ENCODE data around the gene TNFAIP3.

Gene TNFAIP3

DNA sequence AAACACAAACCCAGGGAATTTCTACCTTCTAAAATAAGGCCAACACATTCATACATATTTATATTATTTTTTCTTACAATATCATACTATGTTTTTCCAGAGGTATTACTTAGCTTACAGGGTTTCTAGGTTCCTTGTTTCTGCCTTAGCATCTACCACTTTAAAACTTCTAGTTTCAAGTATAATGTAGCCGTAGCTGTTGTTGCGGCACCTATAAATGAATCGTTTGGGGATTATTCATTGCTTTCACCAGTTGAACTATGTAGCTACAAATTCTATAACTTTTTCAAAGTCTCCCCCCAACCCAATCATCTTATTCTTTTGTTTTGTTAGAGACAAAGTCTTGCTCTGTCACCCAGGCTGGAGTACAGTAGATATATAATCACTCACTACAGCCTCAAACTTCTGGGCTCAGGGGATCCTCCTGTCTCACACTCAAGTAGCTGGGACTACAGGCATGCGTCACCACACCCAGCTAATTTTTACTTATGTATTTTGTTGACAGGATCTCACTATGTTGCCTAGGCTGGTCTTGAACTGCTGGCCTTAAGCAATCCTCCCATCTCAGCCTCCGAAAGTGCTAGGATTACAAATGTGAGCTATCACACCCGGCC is 43.9 kb downstream of the TNFAIP3 start:
- WGBS, 2 experiments: 94 to 95% methylated on average over 6 of the region's 6 CpGs
- Histone ChIP-seq H3K27me3 (ENCODE audit: control insufficient read depth, insufficient read depth, low read length, poor library complexity, severe bottlenecking) (no peaks in the 10 kb centered on the region), H3K4me3 (ENCODE audit: insufficient read depth, low read depth, low read length) (no peak overlapping the region)

DNA sequence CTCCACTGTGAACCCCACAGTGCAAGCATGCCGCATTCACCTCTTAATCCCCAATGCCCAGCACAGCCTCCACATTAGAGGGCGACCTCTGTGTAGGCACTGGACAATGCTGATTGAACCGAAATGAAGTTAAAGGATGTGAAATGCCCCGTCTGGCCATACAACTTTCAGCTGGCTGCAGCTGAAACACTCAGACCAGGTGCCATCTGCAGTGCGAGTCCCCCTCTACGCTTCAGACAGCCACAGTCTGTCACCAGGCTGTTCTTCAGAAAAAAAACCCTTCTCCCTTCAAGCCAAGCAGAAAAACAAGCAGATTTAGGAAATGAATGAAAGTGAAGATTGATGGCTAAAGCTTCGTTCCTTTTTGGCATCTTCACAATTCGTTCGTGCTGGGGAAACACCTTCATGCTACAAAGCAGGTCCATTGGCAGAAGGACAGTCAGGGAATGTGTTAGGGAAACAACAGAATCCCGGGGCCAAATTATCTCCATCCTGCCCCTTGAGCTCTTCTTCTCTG is 44.7 kb downstream of the TNFAIP3 start:
- H3K4me3 ChIP-seq (ENCODE audit: insufficient read depth, low read depth, low read length): no peak overlapping the region

More for the DNA sequence above, 43.9 kb downstream of the TNFAIP3 start:
- peaks cover 7% of the 10 kb centered on the region for H3K9me3 ChIP-seq (ENCODE audit: control insufficient read depth, low read length)
- no peak overlapping the region for H3K27ac ChIP-seq (ENCODE audit: insufficient read depth, low read depth, low read length, poor library complexity, severe bottlenecking)
- no peaks in the 10 kb centered on the region for H3K36me3 ChIP-seq (ENCODE audit: control insufficient read depth, insufficient read depth, low read length)
- H3K4me1 ChIP-seq (ENCODE audit: control insufficient read depth, insufficient read depth, low read length): no peaks in the 10 kb centered on the region

DNA sequence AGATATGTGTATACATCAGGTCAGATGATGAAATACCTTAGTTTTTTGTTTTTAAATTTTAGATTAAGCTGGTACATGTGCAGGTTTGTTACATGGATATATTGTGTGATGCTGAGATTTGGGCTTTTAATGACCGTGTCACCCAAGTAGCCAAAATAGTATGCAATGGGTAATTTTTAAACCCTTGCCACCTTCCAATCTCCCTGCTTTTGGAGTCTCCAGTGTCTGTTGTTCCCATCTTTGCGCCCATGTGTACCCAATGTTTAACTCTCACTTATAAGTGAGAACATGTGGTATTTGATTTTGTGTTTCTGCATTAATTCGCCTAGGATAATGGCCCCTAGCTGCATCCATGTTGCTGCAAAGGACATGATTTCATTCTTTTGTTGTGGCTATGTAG is 45.8 kb downstream of the TNFAIP3 start:
- H3K4me1 ChIP-seq (ENCODE audit: control insufficient read depth, insufficient read depth, low read length): no peaks in the 10 kb centered on the region
- H3K9me3 ChIP-seq (ENCODE audit: control insufficient read depth, low read length): peaks cover 7% of the 10 kb centered on the region
- no peak overlapping the region for H3K4me3 ChIP-seq (ENCODE audit: insufficient read depth, low read depth, low read length)
- no peaks in the 10 kb centered on the region for H3K27me3 ChIP-seq (ENCODE audit: control insufficient read depth, insufficient read depth, low read length, poor library complexity, severe bottlenecking)
- WGBS, 2 experiments: 76 to 88% methylated on average over 2 to 3 of the region's 3 CpGs
- H3K36me3 ChIP-seq (ENCODE audit: control insufficient read depth, insufficient read depth, low read length): no peaks in the 10 kb centered on the region
- H3K27ac ChIP-seq (ENCODE audit: insufficient read depth, low read depth, low read length, poor library complexity, severe bottlenecking): no peak overlapping the region

More for the DNA sequence above, 44.7 kb downstream of the TNFAIP3 start:
- Histone ChIP-seq H3K27me3 (ENCODE audit: control insufficient read depth, insufficient read depth, low read length, poor library complexity, severe bottlenecking) (no peaks in the 10 kb centered on the region), H3K4me1 (ENCODE audit: control insufficient read depth, insufficient read depth, low read length) (no peaks in the 10 kb centered on the region), H3K36me3 (ENCODE audit: control insufficient read depth, insufficient read depth, low read length) (no peaks in the 10 kb centered on the region), H3K9me3 (ENCODE audit: control insufficient read depth, low read length) (peaks cover 7% of the 10 kb centered on the region), H3K27ac (ENCODE audit: insufficient read depth, low read depth, low read length, poor library complexity, severe bottlenecking) (no peak overlapping the region)
- 88 to 91% methylated on average over 10 of the region's 10 CpGs for WGBS, 2 experiments

DNA sequence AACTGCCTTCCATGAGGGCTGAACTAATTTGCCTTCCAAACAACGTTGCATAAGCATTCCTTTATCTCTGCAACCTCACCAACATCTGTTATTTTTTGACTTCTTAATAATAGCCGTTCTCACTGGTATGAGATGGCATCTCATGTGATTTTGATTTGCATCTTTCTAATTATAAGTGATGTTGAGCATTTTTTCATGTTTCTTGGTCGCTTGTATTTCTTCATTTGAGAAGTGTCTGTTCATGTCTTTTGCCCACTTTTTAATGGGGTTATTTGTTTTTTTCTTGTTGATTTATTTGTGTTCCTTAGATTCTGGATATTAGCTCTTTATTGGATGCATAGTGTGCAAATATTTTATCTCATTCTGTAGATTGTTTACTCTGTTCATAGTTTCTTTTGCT is 46.4 kb downstream of the TNFAIP3 start:
- 90 to 94% methylated on average over 3 of the region's 3 CpGs for WGBS, 2 experiments
- H3K9me3 ChIP-seq (ENCODE audit: control insufficient read depth, low read length): peaks cover 7% of the 10 kb centered on the region
- no peak overlapping the region for H3K27ac ChIP-seq (ENCODE audit: insufficient read depth, low read depth, low read length, poor library complexity, severe bottlenecking)
- H3K4me1 ChIP-seq (ENCODE audit: control insufficient read depth, insufficient read depth, low read length): no peaks in the 10 kb centered on the region
- H3K27me3 ChIP-seq (ENCODE audit: control insufficient read depth, insufficient read depth, low read length, poor library complexity, severe bottlenecking): no peaks in the 10 kb centered on the region
- no peak overlapping the region for H3K4me3 ChIP-seq (ENCODE audit: insufficient read depth, low read depth, low read length)
- H3K36me3 ChIP-seq (ENCODE audit: control insufficient read depth, insufficient read depth, low read length): no peaks in the 10 kb centered on the region

DNA sequence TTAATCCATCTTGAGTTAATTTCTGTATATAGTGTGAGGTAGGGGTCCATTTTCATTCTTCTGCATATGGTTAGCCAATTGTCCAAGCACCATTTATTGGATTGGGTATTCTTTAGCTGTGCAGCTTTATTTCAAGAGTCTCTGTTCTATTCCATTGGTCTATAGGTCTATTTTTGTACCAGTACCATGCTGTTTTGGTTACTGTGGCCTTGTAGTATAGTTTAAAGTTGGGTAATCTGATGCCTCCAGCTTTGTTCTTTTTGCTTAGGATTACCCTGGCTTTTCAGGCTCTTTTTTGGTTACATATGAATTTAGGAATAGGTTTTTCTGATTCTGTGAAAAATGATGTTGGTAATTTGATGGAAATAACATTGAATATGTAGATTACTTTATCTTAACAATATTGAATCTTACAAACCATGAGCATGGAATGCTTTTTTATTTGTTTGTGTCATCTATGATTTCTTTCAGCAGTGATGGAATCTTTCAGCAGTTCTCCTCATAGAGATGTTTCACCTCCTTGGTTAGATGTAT is 47.0 kb downstream of the TNFAIP3 start:
- Histone ChIP-seq H3K27me3 (ENCODE audit: control insufficient read depth, insufficient read depth, low read length, poor library complexity, severe bottlenecking) (no peaks in the 10 kb centered on the region), H3K27ac (ENCODE audit: insufficient read depth, low read depth, low read length, poor library complexity, severe bottlenecking) (no peak overlapping the region), H3K9me3 (ENCODE audit: control insufficient read depth, low read length) (peaks cover 7% of the 10 kb centered on the region), H3K36me3 (ENCODE audit: control insufficient read depth, insufficient read depth, low read length) (no peaks in the 10 kb centered on the region), H3K4me1 (ENCODE audit: control insufficient read depth, insufficient read depth, low read length) (no peaks in the 10 kb centered on the region), H3K4me3 (ENCODE audit: insufficient read depth, low read depth, low read length) (no peak overlapping the region)

DNA sequence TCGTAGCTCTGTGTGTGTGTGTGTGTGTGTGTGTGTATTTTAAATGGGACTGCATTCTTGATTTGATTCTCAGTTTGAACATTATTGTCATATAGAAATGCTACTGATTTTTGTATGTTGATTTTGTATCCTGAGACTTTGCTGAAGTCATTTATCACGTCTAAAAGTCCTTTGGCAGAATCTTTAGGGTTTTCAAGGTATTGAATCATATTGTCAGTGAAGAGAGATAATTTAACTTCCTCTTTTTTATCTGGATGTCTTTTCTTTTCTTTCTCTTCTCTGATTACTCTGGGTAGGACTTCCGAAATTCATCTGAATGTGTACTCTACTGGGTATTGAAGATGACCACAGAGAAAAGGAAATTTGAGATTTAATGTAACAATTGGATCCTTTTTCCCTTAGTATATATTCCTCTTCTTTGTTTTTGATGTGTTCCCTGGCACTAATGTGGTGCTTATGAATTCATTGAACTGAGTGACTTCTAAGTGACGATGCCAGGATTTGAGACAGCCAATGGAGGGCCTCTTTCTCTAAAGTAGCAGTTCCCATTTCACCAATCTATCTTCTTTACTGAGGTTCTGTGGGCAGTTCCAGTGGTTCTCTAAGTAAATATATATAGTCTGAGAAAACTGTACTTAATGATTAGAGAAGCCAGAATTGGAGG is 47.6 kb downstream of the TNFAIP3 start:
- H3K27me3 ChIP-seq (ENCODE audit: control insufficient read depth, insufficient read depth, low read length, poor library complexity, severe bottlenecking): no peaks in the 10 kb centered on the region
- 90 to 94% methylated on average over 3 to 4 of the region's 4 CpGs for WGBS, 2 experiments
- peaks cover 7% of the 10 kb centered on the region for H3K9me3 ChIP-seq (ENCODE audit: control insufficient read depth, low read length)
- H3K27ac ChIP-seq (ENCODE audit: insufficient read depth, low read depth, low read length, poor library complexity, severe bottlenecking): no peak overlapping the region
- no peak overlapping the region for H3K4me3 ChIP-seq (ENCODE audit: insufficient read depth, low read depth, low read length)
- H3K4me1 ChIP-seq (ENCODE audit: control insufficient read depth, insufficient read depth, low read length): no peaks in the 10 kb centered on the region
- H3K36me3 ChIP-seq (ENCODE audit: control insufficient read depth, insufficient read depth, low read length): no peaks in the 10 kb centered on the region

DNA sequence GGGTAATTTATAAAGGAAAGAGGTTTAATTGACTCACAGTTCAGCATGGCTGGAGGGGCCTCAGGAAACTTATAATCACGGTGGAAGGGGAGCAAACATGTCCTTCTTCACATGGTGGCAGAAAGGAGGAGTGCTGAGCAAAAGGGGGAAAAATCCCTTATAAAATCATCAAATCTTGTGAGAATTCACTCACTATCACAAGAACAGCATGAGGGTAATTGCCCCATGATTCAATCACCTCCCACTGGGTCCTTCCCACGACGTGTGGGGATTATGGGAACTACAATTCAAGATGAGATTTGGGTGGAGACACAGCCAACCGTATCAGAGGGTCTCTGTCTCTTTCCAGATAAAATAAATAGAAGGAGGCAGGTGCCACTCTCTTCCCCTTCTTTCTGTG is 48.7 kb downstream of the TNFAIP3 start:
- WGBS, 2 experiments: 72 to 77% methylated on average over 4 of the region's 4 CpGs
- H3K27me3 ChIP-seq (ENCODE audit: control insufficient read depth, insufficient read depth, low read length, poor library complexity, severe bottlenecking): no peaks in the 10 kb centered on the region
- no peaks in the 10 kb centered on the region for H3K36me3 ChIP-seq (ENCODE audit: control insufficient read depth, insufficient read depth, low read length)
- H3K4me1 ChIP-seq (ENCODE audit: control insufficient read depth, insufficient read depth, low read length): no peaks in the 10 kb centered on the region
- H3K27ac ChIP-seq (ENCODE audit: insufficient read depth, low read depth, low read length, poor library complexity, severe bottlenecking): no peak overlapping the region
- H3K9me3 ChIP-seq (ENCODE audit: control insufficient read depth, low read length): peaks cover 7% of the 10 kb centered on the region
- H3K4me3 ChIP-seq (ENCODE audit: insufficient read depth, low read depth, low read length): no peak overlapping the region

DNA sequence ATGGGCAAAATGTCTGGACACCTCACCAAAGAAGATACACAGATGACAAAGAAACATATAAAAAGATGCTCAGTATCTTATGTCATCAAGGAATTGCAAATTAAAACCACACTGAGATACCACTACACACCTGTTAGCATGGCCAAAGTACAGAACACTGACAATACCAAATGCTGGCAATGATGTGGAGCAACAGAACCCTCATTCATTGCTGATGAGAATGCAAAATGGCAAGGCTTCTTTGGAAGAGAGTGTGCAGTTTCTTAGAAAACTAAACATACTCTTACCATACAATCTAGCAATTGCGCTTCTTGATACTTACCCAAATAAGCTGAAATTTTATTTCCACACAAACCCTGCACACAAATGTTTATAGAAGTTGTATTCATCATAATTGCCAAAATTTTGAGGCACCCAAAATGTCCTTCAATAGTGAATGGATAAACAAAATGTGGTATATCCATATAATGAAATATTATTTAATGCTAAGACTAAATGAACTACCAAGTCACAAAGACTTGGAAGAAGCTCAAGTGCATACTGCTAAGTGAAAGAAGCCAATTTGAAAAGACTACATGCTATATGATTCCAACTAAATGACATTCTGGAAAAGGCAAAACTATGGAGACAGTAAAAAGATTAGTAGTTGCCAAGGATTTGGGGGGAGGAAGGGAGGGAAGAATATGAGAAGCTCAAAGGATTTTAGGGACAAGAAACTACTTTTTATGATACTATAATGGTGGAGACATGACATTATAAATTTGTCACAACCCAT is 50.7 kb downstream of the TNFAIP3 start:
- H3K4me1 ChIP-seq (ENCODE audit: control insufficient read depth, insufficient read depth, low read length): no peaks in the 10 kb centered on the region
- H3K27me3 ChIP-seq (ENCODE audit: control insufficient read depth, insufficient read depth, low read length, poor library complexity, severe bottlenecking): no peaks in the 10 kb centered on the region
- 89% methylated on average over 1 of the region's 1 CpG; no CpG with 5 or more reads in 1 of the 2 experiments for WGBS, 2 experiments
- H3K36me3 ChIP-seq (ENCODE audit: control insufficient read depth, insufficient read depth, low read length): no peaks in the 10 kb centered on the region
- no peak overlapping the region for H3K4me3 ChIP-seq (ENCODE audit: insufficient read depth, low read depth, low read length)
- no peak overlapping the region for H3K27ac ChIP-seq (ENCODE audit: insufficient read depth, low read depth, low read length, poor library complexity, severe bottlenecking)
- H3K9me3 ChIP-seq (ENCODE audit: control insufficient read depth, low read length): peaks cover 7% of the 10 kb centered on the region

DNA sequence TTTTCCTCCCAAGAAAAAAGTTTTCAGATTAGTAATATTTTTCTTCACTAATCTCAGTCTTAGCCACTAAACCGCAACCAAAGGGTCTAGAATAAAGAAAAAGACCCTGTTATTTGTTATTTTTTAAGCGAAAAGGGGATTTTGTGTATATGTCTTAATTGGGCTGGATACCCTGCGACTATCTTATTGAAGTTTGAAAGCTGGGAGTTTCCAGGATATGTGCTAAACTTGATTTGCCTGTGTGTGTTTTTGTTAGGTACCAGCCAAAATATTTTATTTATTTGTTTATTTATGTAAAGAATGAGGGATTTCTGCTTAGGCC is 52.4 kb downstream of the TNFAIP3 start:
- H3K4me3 ChIP-seq (ENCODE audit: insufficient read depth, low read depth, low read length): no peak overlapping the region
- WGBS, 2 experiments: 98 to 99% methylated on average over 3 of the region's 3 CpGs

More for the DNA sequence above, 52.4 kb downstream of the TNFAIP3 start:
- H3K4me1 ChIP-seq (ENCODE audit: control insufficient read depth, insufficient read depth, low read length): no peaks in the 10 kb centered on the region
- no peak overlapping the region for H3K27ac ChIP-seq (ENCODE audit: insufficient read depth, low read depth, low read length, poor library complexity, severe bottlenecking)
- no peaks in the 10 kb centered on the region for H3K27me3 ChIP-seq (ENCODE audit: control insufficient read depth, insufficient read depth, low read length, poor library complexity, severe bottlenecking)
- H3K9me3 ChIP-seq (ENCODE audit: control insufficient read depth, low read length): no peaks in the 10 kb centered on the region
- no peaks in the 10 kb centered on the region for H3K36me3 ChIP-seq (ENCODE audit: control insufficient read depth, insufficient read depth, low read length)

Data from ectodermal cell (in vitro differentiated cells).